ENCODE data around the gene EPHA4.

DNA sequence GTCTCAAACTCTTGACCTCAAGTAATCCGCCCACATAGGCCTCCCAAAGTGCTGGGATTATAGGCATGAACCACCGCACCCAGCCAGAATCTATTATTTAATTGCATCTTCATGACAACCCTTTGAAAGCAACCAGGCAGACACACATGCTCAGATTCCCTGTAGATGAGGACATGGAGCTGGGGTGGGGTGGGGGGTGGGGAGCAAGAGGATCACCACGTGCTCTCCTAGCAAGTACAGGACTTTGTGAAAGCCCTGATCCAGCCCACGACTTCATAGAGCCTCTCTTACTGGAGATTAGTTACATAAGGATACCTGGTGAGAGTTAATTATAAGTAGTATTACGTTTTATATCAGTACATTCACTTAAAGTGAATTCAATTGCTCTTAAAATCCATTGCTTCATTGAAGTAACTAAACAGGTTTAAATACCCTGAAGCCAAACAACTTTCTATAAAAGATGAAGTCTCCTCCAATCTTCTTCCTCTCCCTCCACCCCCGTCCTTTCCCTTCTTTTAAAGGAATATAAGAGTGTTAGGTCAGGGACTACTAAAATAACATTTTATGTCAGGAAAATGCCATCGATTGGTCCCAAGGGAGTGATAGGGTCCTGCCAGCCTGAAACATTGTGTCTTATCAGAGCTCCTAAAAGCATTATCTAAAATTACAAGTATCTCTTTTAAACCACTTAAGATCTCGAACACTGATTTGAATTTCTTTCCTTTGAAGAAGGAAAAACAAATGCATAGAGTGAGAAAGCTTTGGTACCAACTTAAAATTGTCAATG, 123.9 kb downstream of the EPHA4 start:
- TF ChIP-seq CTCF (IDR thresholded peaks at IDR 0.05; ENCODE audit: low read length) (no peak), EZH2 (optimal IDR thresholded peaks at IDR 0.05; ENCODE audit: low read depth, low read length) (no peak), EZH2phosphoT487 (IDR thresholded peaks at IDR 0.05; ENCODE audit: low read length) (no peak)
